HepG2 (cell line): ENCODE results near the gene MAPK14. TPM values are rescaled to one million over a fixed set of nuclear protein-coding genes. Genes with fewer than 3 reads are reported as not detected.
A peak's percentile ranks its signal among the peaks of the same experiment; 100 is the strongest.

ENCODE experiments used
- ASH2L ChIP-seq: fragments of 300-600, 200-600 bp; sonication (generic); IDR thresholded peaks from 2 replicates; pipeline ENCODE4 v1.7.0; 2017; ENCODE audit warnings: low read depth, mild to moderate bottlenecking, moderate library complexity, mixed read lengths, low read length; ENCODE audit not compliant: insufficient read length
- CBX1 ChIP-seq: IDR thresholded peaks from one replicate; pipeline ENCODE4 v1.6.1; 2016; ENCODE audit warnings: antibody characterized with exemption, low read depth
- FOXK2 ChIP-seq: fragments of 450-650 bp; IDR thresholded peaks from 2 replicates; pipeline ENCODE4 v1.6.1; 2016
- GZF1 ChIP-seq: sonication (generic); formaldehyde crosslinking; IDR thresholded peaks from 2 replicates; pipeline ENCODE4 v1.5.1; 2020; ENCODE audit warnings: mild to moderate bottlenecking, missing genetic modification reagents
- HDAC1 ChIP-seq: sonication (generic); formaldehyde crosslinking; IDR thresholded peaks from 2 replicates; pipeline ENCODE4 v1.5.1; 2020; ENCODE audit warnings: mild to moderate bottlenecking, missing genetic modification reagents
- JUND ChIP-seq: sonication (generic); formaldehyde crosslinking; IDR thresholded peaks from 2 replicates; pipeline ENCODE4 v1.8.0; 2022; ENCODE audit warnings: mild to moderate bottlenecking, missing genetic modification reagents
- KDM6A ChIP-seq: IDR thresholded peaks from 2 replicates; pipeline ENCODE4 v1.6.1; 2016; ENCODE audit warnings: low read depth
- MEF2D ChIP-seq: sonication (generic); formaldehyde crosslinking; IDR thresholded peaks from 2 replicates; pipeline ENCODE4 v1.5.1; 2020; ENCODE audit warnings: mild to moderate bottlenecking, missing genetic modification reagents
- MEIS1 ChIP-seq: sonication (generic); formaldehyde crosslinking; IDR thresholded peaks from 2 replicates; pipeline ENCODE4 v1.9.0; 2021; ENCODE audit warnings: mild to moderate bottlenecking, missing genetic modification reagents, moderate library complexity, borderline replicate concordance
- NCOR1 ChIP-seq: fragments of 200-600 bp; sonication (generic); IDR thresholded peaks from 2 replicates; pipeline ENCODE4 v1.7.0; 2017; ENCODE audit warnings: antibody characterized with exemption, low read length, borderline replicate concordance
- NFE2L1 ChIP-seq: sonication (generic); formaldehyde crosslinking; IDR thresholded peaks from 2 replicates; pipeline ENCODE4 v1.4.0; 2020; ENCODE audit warnings: missing genetic modification reagents, mild to moderate bottlenecking, borderline replicate concordance
- POLR2A ChIP-seq, 2 experiments: IDR thresholded peaks; 2 replicates each; pipeline ENCODE4 v1.6.1; 2011; ENCODE audit warnings: low read depth in 2 of 2, low read length in 2 of 2, mild to moderate bottlenecking in 1 of 2, moderate library complexity in 1 of 2; ENCODE audit not compliant: insufficient read depth in 1 of 2
- SIX4 ChIP-seq: sonication (generic); formaldehyde crosslinking; IDR thresholded peaks from 2 replicates; pipeline ENCODE4 v1.4.0; 2020; ENCODE audit warnings: missing genetic modification reagents
- TFAP4 ChIP-seq: sonication (generic); IDR thresholded peaks from 2 replicates; pipeline ENCODE4 v1.6.1; 2016; ENCODE audit warnings: low read depth, borderline replicate concordance
- ZBTB7A ChIP-seq: sonication (generic); formaldehyde crosslinking; IDR thresholded peaks from 2 replicates; pipeline ENCODE4 v1.8.0; 2022; ENCODE audit warnings: mild to moderate bottlenecking, missing genetic modification reagents
- ZC3H13 ChIP-seq: sonication (generic); formaldehyde crosslinking; IDR thresholded peaks from 2 replicates; pipeline ENCODE4 v1.8.1; 2023; ENCODE audit warnings: mild to moderate bottlenecking, missing genetic modification reagents, moderate library complexity
- ZGPAT ChIP-seq: IDR thresholded peaks from 2 replicates; pipeline ENCODE4 v1.6.1; 2016; ENCODE audit warnings: mild to moderate bottlenecking
- ZNF20 ChIP-seq: sonication (generic); formaldehyde crosslinking; IDR thresholded peaks from 2 replicates; pipeline ENCODE4 v1.4.0; 2020; ENCODE audit warnings: mild to moderate bottlenecking, moderate library complexity, missing genetic modification reagents
- ZNF24 ChIP-seq: fragments of 450-650 bp; IDR thresholded peaks from 2 replicates; pipeline ENCODE4 v1.6.1; 2017; ENCODE audit warnings: antibody characterized with exemption, mild to moderate bottlenecking
- ZNF251 ChIP-seq: sonication (generic); formaldehyde crosslinking; IDR thresholded peaks from 2 replicates; pipeline ENCODE4 v1.9.0; 2021; ENCODE audit warnings: mild to moderate bottlenecking, missing genetic modification reagents
- ZNF292 ChIP-seq: sonication (generic); formaldehyde crosslinking; IDR thresholded peaks from 2 replicates; pipeline ENCODE4 v1.8.1; 2022; ENCODE audit warnings: mild to moderate bottlenecking, low read depth, missing genetic modification reagents, borderline replicate concordance
- ZNF317 ChIP-seq: sonication (generic); formaldehyde crosslinking; IDR thresholded peaks from 2 replicates; pipeline ENCODE4 v1.5.0; 2020; ENCODE audit warnings: mild to moderate bottlenecking, missing genetic modification reagents
- ZNF598 ChIP-seq: sonication (generic); formaldehyde crosslinking; IDR thresholded peaks from 2 replicates; pipeline ENCODE4 v1.5.1; 2020; ENCODE audit warnings: mild to moderate bottlenecking, missing genetic modification reagents, borderline replicate concordance
- ZSCAN20 ChIP-seq: sonication (generic); formaldehyde crosslinking; IDR thresholded peaks from 2 replicates; pipeline ENCODE4 v1.4.0; 2020; ENCODE audit warnings: missing genetic modification reagents, mild to moderate bottlenecking, borderline replicate concordance
- polyA plus RNA-seq, 8 experiments: library from polyadenylated mRNA; depleted of rRNA in 3 of 8; stranded (reverse) in 7 of 8; unstranded in 1 of 8; fragments of >200 nt; fragmentation: Illumina TruSeq in 4 of 8; extraction: Trizol in 4 of 8; gene quantifications; 2 replicates each; pipeline versions ENCODE4 v1.2.1 to v1.2.3, GENCODE V29; 2011 to 2016; ENCODE audit warnings: low read depth in 4 of 8, missing spikeins in 1 of 8, mixed read lengths in 1 of 8; ENCODE audit not compliant: insufficient read depth in 1 of 8
- total RNA-seq, 5 experiments: library from RNA; depleted of rRNA; stranded (reverse); fragments of >200 nt; fragmentation: Illumina TruSeq; extraction: Trizol; gene quantifications; 2 replicates each; pipeline ENCODE4 v1.2.3, GENCODE V29; 2016; ENCODE audit warnings: low read depth in 1 of 5
- TF ChIP-seq, protein P1 (sequence below): sonication (generic); formaldehyde crosslinking; conservative IDR thresholded peaks from 2 replicates; pipeline ENCODE4 v1.4.0; 2020; ENCODE audit warnings: missing genetic modification reagents
- TF ChIP-seq, protein P2 (sequence below): sonication (generic); formaldehyde crosslinking; IDR thresholded peaks from 2 replicates; pipeline ENCODE4 v1.4.0; 2020; ENCODE audit warnings: missing genetic modification reagents, mild to moderate bottlenecking, borderline replicate concordance
- TF ChIP-seq, protein P3 (sequence below): IDR thresholded peaks from 2 replicates; pipeline ENCODE4 v1.6.1; 2016
- TF ChIP-seq, protein P4 (sequence below): sonication (generic); formaldehyde crosslinking; IDR thresholded peaks from 2 replicates; pipeline ENCODE4 v1.5.0; 2020; ENCODE audit warnings: missing genetic modification reagents

MAPK14 gene
- total and polyA plus RNA-seq, 2 of the 13 experiments (the other 11 are each of a cell fraction or from before 2014, with no cell fraction given): 66.3 to 67.3 TPM

DNA sequence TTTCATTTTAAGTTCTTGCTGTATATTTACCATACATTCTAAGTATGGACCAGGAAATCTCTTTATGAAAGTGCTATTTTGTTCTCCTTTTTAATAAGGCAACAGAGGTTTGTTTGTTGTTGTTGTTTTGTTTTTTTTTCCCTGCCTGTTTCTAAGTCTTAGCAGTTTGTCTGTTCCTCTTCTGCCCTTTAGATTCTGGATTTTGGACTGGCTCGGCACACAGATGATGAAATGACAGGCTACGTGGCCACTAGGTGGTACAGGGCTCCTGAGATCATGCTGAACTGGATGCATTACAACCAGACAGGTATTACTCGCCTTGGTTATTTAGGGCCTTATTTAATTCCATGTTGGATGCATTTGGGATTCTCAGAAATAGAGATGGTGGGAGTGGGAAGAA is 48.0 kb downstream of the MAPK14 start (continued):
- TF ChIP-seq TFAP4 (peak; percentile 58; the same call in 1 of the 2 replicates), JUND (CRISPR knock-in tag) (no peak), ZNF292 (CRISPR knock-in tag) (no peak; the same call in 1 of the 2 replicates), ZGPAT (CRISPR knock-in tag) (no peak), CBX1 (peak; percentile 39), SIX4 (no peak), ZNF20 (no peak), ZSCAN20 (CRISPR knock-in tag) (no peak), GZF1 (CRISPR knock-in tag) (no peak), MEIS1 (CRISPR knock-in tag) (no peak; the same call in 1 of the 2 replicates), KDM6A (CRISPR knock-in tag) (no peak), MEF2D (CRISPR knock-in tag) (no peak), ZNF598 (CRISPR knock-in tag) (no peak), NCOR1 (peak; percentile 53; the same call in 1 of the 2 replicates), POLR2A (IDR thresholded peaks at IDR 0.05; ENCODE audit: insufficient read depth in 1 of 2, low read depth in 2 of 2, low read length in 2 of 2) (no peak), FOXK2 (no peak), ASH2L (no peak), ZBTB7A (CRISPR knock-in tag) (no peak), ZC3H13 (no peak), HDAC1 (CRISPR knock-in tag) (no peak), ZNF24 (no peak), NFE2L1 (CRISPR knock-in tag) (no peak), ZNF251 (CRISPR knock-in tag) (no peak), ZNF317 (CRISPR knock-in tag) (no peak)
- TF ChIP-seq, protein P1, sequence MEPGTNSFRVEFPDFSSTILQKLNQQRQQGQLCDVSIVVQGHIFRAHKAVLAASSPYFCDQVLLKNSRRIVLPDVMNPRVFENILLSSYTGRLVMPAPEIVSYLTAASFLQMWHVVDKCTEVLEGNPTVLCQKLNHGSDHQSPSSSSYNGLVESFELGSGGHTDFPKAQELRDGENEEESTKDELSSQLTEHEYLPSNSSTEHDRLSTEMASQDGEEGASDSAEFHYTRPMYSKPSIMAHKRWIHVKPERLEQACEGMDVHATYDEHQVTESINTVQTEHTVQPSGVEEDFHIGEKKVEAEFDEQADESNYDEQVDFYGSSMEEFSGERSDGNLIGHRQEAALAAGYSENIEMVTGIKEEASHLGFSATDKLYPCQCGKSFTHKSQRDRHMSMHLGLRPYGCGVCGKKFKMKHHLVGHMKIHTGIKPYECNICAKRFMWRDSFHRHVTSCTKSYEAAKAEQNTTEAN (CRISPR knock-in tag): no peak
- TF ChIP-seq, protein P2, sequence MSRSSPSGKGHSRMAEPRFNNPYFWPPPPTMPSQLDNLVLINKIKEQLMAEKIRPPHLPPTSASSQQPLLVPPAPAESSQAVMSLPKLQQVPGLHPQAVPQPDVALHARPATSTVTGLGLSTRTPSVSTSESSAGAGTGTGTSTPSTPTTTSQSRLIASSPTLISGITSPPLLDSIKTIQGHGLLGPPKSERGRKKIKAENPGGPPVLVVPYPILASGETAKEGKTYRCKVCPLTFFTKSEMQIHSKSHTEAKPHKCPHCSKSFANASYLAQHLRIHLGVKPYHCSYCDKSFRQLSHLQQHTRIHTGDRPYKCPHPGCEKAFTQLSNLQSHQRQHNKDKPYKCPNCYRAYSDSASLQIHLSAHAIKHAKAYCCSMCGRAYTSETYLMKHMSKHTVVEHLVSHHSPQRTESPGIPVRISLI (CRISPR knock-in tag): no peak
- TF ChIP-seq, protein P3, sequence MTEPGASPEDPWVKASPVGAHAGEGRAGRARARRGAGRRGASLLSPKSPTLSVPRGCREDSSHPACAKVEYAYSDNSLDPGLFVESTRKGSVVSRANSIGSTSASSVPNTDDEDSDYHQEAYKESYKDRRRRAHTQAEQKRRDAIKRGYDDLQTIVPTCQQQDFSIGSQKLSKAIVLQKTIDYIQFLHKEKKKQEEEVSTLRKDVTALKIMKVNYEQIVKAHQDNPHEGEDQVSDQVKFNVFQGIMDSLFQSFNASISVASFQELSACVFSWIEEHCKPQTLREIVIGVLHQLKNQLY: no peak
- TF ChIP-seq, protein P4, sequence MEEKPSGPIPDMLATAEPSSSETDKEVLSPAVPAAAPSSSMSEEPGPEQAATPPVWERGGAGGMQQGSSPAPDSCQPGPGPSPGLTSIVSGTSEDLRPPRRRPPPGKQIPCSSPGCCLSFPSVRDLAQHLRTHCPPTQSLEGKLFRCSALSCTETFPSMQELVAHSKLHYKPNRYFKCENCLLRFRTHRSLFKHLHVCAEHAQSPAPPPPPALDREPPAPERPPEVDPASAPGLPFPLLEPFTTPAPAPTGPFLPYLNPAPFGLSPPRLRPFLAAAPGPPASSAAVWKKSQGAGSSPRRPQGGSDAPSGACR (CRISPR knock-in tag): no peak
